GM18861 (cell line): ENCODE measurements around the gene ALKBH3.

Experiments
- ATAC-seq: cut with Tn5 transposase; IDR thresholded peaks from one replicate; pipeline ENCODE4 v1.9.1; 2021; ENCODE audit not compliant: unreplicated experiment

The ALKBH3 gene

GRCh38 chr11:43892851-43893250 lies 12.2 kb downstream of the ALKBH3 start:
- ATAC-seq: no peak

GRCh38 chr11:43894546-43894945 lies 13.9 kb downstream of the ALKBH3 start:
- no peak for ATAC-seq

GRCh38 chr11:43895601-43896000 lies 15.0 kb downstream of the ALKBH3 start:
- ATAC-seq: no peak

GRCh38 chr11:43898574-43898973 lies 17.9 kb downstream of the ALKBH3 start:
- no peak for ATAC-seq

GRCh38 chr11:43899094-43899493 lies 18.5 kb downstream of the ALKBH3 start:
- ATAC-seq: no peak

- no peak for ATAC-seq
Measured at GRCh38 chr11:43901551-43901950, 20.9 kb downstream of the ALKBH3 start.

- ATAC-seq: no peak
Measured at GRCh38 chr11:43903078-43903477, 22.4 kb downstream of the ALKBH3 start.

GRCh38 chr11:43903969-43904368 lies 23.3 kb downstream of the ALKBH3 start:
- ATAC-seq: no peak

GRCh38 chr11:43904742-43905535 lies 24.3 kb downstream of the ALKBH3 start:
- ATAC-seq: no peak

GRCh38 chr11:43905813-43906241 lies 25.2 kb downstream of the ALKBH3 start:
- ATAC-seq: no peak

GRCh38 chr11:43907028-43907975 lies 26.7 kb downstream of the ALKBH3 start:
- ATAC-seq: no peak

GRCh38 chr11:43908191-43908590 lies 27.6 kb downstream of the ALKBH3 start:
- ATAC-seq: no peak

- ATAC-seq: no peak
Measured at GRCh38 chr11:43908683-43909082, 28.1 kb downstream of the ALKBH3 start.

GRCh38 chr11:43913829-43914380 lies 33.3 kb downstream of the ALKBH3 start:
- no peak for ATAC-seq

GRCh38 chr11:43914466-43914865 lies 33.8 kb downstream of the ALKBH3 start:
- no peak for ATAC-seq

GRCh38 chr11:43916621-43917020 lies 36.0 kb downstream of the ALKBH3 start:
- ATAC-seq: no peak

- no peak for ATAC-seq
Measured at GRCh38 chr11:43917851-43918250, 37.2 kb downstream of the ALKBH3 start.

- ATAC-seq: no peak
Measured at GRCh38 chr11:43918662-43919061, 38.0 kb downstream of the ALKBH3 start.

GRCh38 chr11:43919852-43920597 lies 39.4 kb downstream of the ALKBH3 start:
- no peak for ATAC-seq

GRCh38 chr11:43920598-43921419 lies 40.2 kb downstream of the ALKBH3 start:
- ATAC-seq: peak; percentile 51
